Neural progenitor cell (in vitro differentiated cells): Measurements from ENCODE around the gene CANT1. TPM values are rescaled to one million over a fixed set of nuclear protein-coding genes. Genes with fewer than 3 reads are reported as not detected.

ENCODE experiments used
- DNase-seq: peaks from one replicate; pipeline ENCODE4 v3.0.0-alpha.2; 2016; ENCODE audit warnings: low spot score
- H2AFZ ChIP-seq: fragments of 200-600 bp; sonication (generic); replicated peaks from 2 replicates; pipeline ENCODE4 v1.6.1; 2016; ENCODE audit warnings: antibody characterized with exemption
- H3F3A ChIP-seq: fragments of 200-600 bp; sonication (generic); 2 replicates; pipeline ENCODE4 v1.6.1; 2016; ENCODE audit warnings: antibody characterized with exemption, low read depth
- H3K27ac ChIP-seq: fragments of 200-600 bp; sonication (generic); 2 replicates; pipeline ENCODE4 v1.5.1; 2016; ENCODE audit warnings: mild to moderate bottlenecking
- H3K27me3 ChIP-seq: fragments of 200-600 bp; sonication (generic); 2 replicates; pipeline ENCODE4 v1.6.1; 2016; ENCODE audit warnings: mild to moderate bottlenecking, moderate library complexity
- H3K36me3 ChIP-seq: fragments of 200-600 bp; sonication (generic); 2 replicates; pipeline ENCODE4 v1.5.1; 2016
- H3K4me1 ChIP-seq: fragments of 200-600 bp; sonication (generic); 2 replicates; pipeline ENCODE4 v1.6.1; 2016; ENCODE audit warnings: mixed run types
- H3K4me2 ChIP-seq: fragments of 200-600 bp; sonication (generic); 2 replicates; pipeline ENCODE4 v1.6.1; 2016
- H3K4me3 ChIP-seq: fragments of 200-600 bp; sonication (generic); 2 replicates; pipeline ENCODE4 v1.5.1; 2016
- H3K79me2 ChIP-seq: fragments of 200-600 bp; sonication (generic); 2 replicates; pipeline ENCODE4 v1.6.1; 2016; ENCODE audit warnings: low read depth
- H3K9ac ChIP-seq: fragments of 200-600 bp; sonication (generic); 2 replicates; pipeline ENCODE4 v1.6.1; 2016
- H3K9me3 ChIP-seq: fragments of 200-600 bp; sonication (generic); 2 replicates; pipeline ENCODE4 v1.5.1; 2016; ENCODE audit warnings: low read depth
- H4K20me1 ChIP-seq: fragments of 200-600 bp; sonication (generic); 2 replicates; pipeline ENCODE4 v1.6.1; 2016; ENCODE audit warnings: low read depth
- H3K27ac Mint-ChIP-seq: 3 replicates; pipeline ENCODE4 v1.8.0; 2021; ENCODE audit warnings: mixed read lengths
- H3K27me3 Mint-ChIP-seq: 2 replicates; pipeline ENCODE4 v1.8.0; 2022; ENCODE audit warnings: low read depth, mild to moderate bottlenecking, inconsistent platforms, moderate library complexity, mixed read lengths; ENCODE audit not compliant: insufficient read depth
- H3K36me3 Mint-ChIP-seq: 3 replicates; pipeline ENCODE4 v1.8.0; 2021; ENCODE audit warnings: mixed read lengths
- H3K4me1 Mint-ChIP-seq: 3 replicates; pipeline ENCODE4 v1.8.0; 2021; ENCODE audit warnings: mixed read lengths
- H3K4me3 Mint-ChIP-seq: 3 replicates; pipeline ENCODE4 v1.8.0; 2021; ENCODE audit warnings: mild to moderate bottlenecking, moderate library complexity, mixed read lengths
- H3K9me3 Mint-ChIP-seq: 3 replicates; pipeline ENCODE4 v1.8.0; 2020; ENCODE audit warnings: mixed read lengths
- EZH2 ChIP-seq: fragments of 200-600 bp; sonication (generic); IDR thresholded peaks from 2 replicates; pipeline ENCODE4 v1.6.1; 2017; ENCODE audit warnings: antibody characterized with exemption, mild to moderate bottlenecking, moderate library complexity
- EZH2phosphoT487 ChIP-seq: fragments of 200-600 bp; sonication (generic); IDR thresholded peaks from 2 replicates; pipeline ENCODE4 v1.6.1; 2017; ENCODE audit warnings: antibody characterized with exemption
- total RNA-seq: library from RNA; depleted of rRNA; stranded (reverse); fragments of >200 nt; gene quantifications from 2 replicates; pipeline ENCODE4 v1.2.3, GENCODE V29; 2015; ENCODE audit warnings: low replicate concordance
- TF ChIP-seq, protein P1 (sequence below): fragments of 200-600 bp; sonication (generic); IDR thresholded peaks from 2 replicates; pipeline ENCODE4 v1.5.1; 2017; ENCODE audit warnings: antibody characterized with exemption, mild to moderate bottlenecking

Gene CANT1
- total RNA-seq, 1 donor from 2014 or later, result 24.3 TPM

DNA sequence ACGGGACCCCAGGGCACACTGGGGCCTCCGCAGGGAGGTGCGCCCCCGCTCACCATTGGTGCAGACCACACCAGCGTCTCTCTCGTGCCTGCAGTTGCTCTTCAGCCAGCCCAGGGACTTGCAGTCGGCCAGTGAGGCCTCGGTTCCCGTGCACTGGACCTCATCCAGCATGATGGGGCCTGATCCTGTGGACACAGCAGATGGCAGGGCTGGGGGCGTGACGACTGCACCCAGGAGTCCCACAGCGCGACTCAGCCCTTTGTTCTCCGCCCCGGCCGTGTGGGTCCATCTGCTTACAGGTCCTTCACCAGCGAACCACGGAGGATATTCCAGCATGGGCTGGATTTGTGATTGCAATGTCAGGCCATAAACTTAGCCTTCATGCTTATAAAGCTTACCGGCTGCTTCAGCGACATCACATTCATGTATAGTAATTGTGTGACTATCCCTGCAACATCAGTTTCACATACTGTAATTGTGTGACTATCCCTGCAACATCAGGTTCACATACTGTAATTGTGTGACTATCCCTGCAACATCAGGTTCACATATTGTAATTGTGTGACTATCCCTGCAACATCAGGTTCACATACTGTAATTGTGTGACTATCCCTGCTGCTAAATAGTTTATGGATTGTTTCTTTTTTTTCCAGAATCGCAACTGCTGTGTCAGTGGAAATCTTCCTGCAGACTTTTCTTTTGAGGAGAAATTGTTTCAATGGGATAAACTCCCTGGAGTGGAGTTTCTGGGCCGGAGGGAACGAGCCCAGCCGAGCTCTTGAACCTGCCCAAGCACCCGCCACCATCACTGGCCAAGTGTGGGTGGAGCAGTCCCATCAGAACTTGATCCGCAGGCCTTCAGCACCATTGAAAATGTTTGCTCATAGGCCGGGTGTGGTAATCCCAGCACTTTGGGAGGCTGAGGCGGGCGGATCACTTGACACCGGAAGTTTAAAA lies 34.7 kb downstream of the CANT1 start:
- Mint-ChIP-seq H3K36me3 (no peaks in the 10 kb centered on the region), H3K4me3 (peak overlapping the region; percentile 21), H3K9me3 (no peaks in the 10 kb centered on the region), H3K27ac (peak overlapping the region; percentile 87), H3K27me3 (peaks cover 11% of the 10 kb centered on the region), H3K4me1 (peaks cover 38% of the 10 kb centered on the region)
- TF ChIP-seq EZH2, result no peak
- Histone ChIP-seq H3K4me1 (peaks cover 16% of the 10 kb centered on the region), H3K4me3 (no peak overlapping the region), H2AFZ (no peak overlapping the region), H3K9me3 (no peaks in the 10 kb centered on the region), H3K4me2 (no peak overlapping the region), H3F3A (peaks cover 5% of the 10 kb centered on the region), H4K20me1 (no peaks in the 10 kb centered on the region), H3K27ac (no peak overlapping the region), H3K9ac (no peak overlapping the region), H3K36me3 (no peaks in the 10 kb centered on the region), H3K79me2 (peaks cover 13% of the 10 kb centered on the region), H3K27me3 (no peaks in the 10 kb centered on the region)
- no peak for DNase-seq

DNA sequence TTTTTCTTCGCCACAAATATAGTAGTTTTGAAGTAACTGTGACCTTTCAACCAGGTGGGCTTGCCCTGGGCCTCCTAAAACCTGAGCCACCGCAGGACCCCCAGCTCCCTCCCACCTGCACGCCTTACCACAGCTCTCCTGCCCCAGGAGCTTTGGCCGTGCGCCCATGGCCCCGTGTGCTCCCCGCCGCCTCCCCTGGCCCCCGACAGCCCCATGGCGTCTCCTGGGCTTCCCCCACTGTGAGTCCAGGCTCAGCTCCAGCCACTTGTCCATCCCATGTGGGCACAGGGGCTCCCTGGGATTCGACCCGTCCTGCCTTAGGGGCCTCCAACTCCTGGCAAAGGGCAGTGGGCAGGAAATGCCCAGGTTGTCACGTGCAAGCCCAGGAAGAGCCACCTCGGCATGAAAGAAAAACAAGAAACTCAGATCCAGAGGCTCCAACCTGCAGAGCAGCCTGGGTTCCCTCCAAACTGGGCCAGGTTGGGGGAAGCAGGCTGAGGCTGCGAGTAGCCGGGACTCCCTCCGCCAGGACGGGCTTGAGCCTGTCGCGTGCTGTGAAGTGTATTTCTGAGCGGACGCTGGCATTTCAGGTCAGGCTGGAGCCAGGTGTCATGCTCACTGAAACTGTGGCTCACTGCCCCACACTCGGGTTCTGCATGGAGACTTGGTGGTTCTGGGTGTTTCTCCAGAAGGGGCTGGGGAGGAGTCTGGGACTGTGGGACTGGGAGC lies 35.6 kb downstream of the CANT1 start:
- Histone ChIP-seq H3K4me1 (peaks cover 6% of the 10 kb centered on the region), H3K27ac (no peak overlapping the region), H3K4me3 (no peak overlapping the region), H3K9ac (no peak overlapping the region), H3F3A (no peaks in the 10 kb centered on the region), H2AFZ (no peak overlapping the region), H3K27me3 (no peaks in the 10 kb centered on the region), H3K36me3 (no peaks in the 10 kb centered on the region), H3K79me2 (peaks cover 7% of the 10 kb centered on the region), H4K20me1 (no peaks in the 10 kb centered on the region), H3K9me3 (no peaks in the 10 kb centered on the region), H3K4me2 (no peak overlapping the region)
- Mint-ChIP-seq H3K9me3 (no peaks in the 10 kb centered on the region), H3K36me3 (no peaks in the 10 kb centered on the region), H3K27me3 (peaks cover 15% of the 10 kb centered on the region), H3K4me3 (no peak overlapping the region), H3K27ac (no peak overlapping the region), H3K4me1 (peaks cover 36% of the 10 kb centered on the region)
- no peak for DNase-seq
- TF ChIP-seq EZH2phosphoT487 (no peak), EZH2 (no peak)
- TF ChIP-seq, protein P1, sequence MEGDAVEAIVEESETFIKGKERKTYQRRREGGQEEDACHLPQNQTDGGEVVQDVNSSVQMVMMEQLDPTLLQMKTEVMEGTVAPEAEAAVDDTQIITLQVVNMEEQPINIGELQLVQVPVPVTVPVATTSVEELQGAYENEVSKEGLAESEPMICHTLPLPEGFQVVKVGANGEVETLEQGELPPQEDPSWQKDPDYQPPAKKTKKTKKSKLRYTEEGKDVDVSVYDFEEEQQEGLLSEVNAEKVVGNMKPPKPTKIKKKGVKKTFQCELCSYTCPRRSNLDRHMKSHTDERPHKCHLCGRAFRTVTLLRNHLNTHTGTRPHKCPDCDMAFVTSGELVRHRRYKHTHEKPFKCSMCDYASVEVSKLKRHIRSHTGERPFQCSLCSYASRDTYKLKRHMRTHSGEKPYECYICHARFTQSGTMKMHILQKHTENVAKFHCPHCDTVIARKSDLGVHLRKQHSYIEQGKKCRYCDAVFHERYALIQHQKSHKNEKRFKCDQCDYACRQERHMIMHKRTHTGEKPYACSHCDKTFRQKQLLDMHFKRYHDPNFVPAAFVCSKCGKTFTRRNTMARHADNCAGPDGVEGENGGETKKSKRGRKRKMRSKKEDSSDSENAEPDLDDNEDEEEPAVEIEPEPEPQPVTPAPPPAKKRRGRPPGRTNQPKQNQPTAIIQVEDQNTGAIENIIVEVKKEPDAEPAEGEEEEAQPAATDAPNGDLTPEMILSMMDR, result no peak

DNA sequence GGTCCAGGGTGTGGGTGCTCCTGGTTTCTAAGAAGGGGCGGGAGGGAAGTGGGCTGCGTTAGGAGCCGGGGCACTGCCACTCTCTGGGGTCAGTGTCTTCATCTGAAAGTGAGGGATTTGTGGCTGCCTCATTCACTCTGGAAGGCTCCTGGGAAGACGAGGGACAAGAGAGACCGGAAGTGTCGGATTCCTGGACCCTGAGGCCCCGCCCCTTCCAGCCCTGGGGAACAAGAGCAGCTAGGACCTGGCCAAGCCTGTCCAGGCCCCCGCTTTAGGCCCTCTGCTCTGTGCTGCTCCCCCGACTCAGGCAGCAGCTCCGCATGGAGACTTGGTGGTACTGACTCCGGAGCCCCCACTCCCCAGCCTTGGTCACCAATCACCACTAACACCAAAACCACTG lies 36.4 kb downstream of the CANT1 start:
- Mint-ChIP-seq H3K36me3 (no peaks in the 10 kb centered on the region), H3K27ac (no peak overlapping the region), H3K4me3 (no peak overlapping the region), H3K27me3 (peaks cover 15% of the 10 kb centered on the region), H3K4me1 (peaks cover 36% of the 10 kb centered on the region), H3K9me3 (no peaks in the 10 kb centered on the region)
- H3K9me3 ChIP-seq, result no peaks in the 10 kb centered on the region
- no peak overlapping the region for H3K4me3 ChIP-seq
- no peaks in the 10 kb centered on the region for H4K20me1 ChIP-seq
- TF ChIP-seq, protein P1, result no peak
- TF ChIP-seq EZH2phosphoT487, result no peak
- no peak for TF ChIP-seq EZH2
- H3K36me3 ChIP-seq, result no peaks in the 10 kb centered on the region
- no peak overlapping the region for H3K9ac ChIP-seq
- peaks cover 6% of the 10 kb centered on the region for H3K4me1 ChIP-seq
- H3K79me2 ChIP-seq, result peaks cover 3% of the 10 kb centered on the region
- peak; percentile 67 for DNase-seq
- H3K27ac ChIP-seq, result peak overlapping the region; percentile 63
- no peaks in the 10 kb centered on the region for H3F3A ChIP-seq
- no peak overlapping the region for H3K4me2 ChIP-seq
- H2AFZ ChIP-seq, result peak overlapping the region; percentile 86
- no peaks in the 10 kb centered on the region for H3K27me3 ChIP-seq
